ENCODE results near the gene EFNB2.

Gene EFNB2

DNA sequence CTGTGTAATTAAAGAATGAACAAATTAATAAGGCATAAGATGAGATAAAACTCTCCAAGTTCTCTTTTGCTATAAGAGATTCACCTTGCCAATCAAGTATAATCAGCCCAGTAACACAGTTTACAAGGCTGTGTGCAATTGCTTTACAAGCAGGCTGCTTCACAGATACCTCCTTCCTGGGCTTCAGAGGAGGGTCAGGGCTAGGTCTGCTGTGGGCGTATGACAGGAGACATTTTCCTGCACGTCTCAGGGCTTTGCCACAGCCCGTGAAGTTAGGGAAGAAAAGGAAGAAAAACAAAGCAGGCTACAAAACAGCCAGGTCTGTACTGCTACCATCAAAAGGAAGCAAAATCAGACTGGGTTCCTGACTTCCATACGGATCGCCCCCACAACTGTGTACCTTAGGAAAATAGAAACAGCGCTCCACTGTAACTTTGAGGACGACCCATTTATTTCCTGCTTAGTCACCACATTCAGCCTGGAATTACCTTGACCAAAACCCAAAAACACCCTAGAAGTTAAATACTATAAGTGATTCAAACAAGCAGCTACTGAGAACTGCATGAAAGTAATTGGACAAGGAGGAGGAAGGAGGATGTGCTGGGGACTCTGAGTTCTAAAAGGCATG is 12.4 kb downstream of the EFNB2 start:
- no peak overlapping the region for H3K4me3 ChIP-seq (ENCODE audit: low read length)
- DNase-seq (ENCODE audit: low read depth) = no peak
- TF ChIP-seq, protein P1, sequence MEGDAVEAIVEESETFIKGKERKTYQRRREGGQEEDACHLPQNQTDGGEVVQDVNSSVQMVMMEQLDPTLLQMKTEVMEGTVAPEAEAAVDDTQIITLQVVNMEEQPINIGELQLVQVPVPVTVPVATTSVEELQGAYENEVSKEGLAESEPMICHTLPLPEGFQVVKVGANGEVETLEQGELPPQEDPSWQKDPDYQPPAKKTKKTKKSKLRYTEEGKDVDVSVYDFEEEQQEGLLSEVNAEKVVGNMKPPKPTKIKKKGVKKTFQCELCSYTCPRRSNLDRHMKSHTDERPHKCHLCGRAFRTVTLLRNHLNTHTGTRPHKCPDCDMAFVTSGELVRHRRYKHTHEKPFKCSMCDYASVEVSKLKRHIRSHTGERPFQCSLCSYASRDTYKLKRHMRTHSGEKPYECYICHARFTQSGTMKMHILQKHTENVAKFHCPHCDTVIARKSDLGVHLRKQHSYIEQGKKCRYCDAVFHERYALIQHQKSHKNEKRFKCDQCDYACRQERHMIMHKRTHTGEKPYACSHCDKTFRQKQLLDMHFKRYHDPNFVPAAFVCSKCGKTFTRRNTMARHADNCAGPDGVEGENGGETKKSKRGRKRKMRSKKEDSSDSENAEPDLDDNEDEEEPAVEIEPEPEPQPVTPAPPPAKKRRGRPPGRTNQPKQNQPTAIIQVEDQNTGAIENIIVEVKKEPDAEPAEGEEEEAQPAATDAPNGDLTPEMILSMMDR (conservative IDR thresholded peaks at IDR 0.05; ENCODE audit: low read length) = no peak

DNA sequence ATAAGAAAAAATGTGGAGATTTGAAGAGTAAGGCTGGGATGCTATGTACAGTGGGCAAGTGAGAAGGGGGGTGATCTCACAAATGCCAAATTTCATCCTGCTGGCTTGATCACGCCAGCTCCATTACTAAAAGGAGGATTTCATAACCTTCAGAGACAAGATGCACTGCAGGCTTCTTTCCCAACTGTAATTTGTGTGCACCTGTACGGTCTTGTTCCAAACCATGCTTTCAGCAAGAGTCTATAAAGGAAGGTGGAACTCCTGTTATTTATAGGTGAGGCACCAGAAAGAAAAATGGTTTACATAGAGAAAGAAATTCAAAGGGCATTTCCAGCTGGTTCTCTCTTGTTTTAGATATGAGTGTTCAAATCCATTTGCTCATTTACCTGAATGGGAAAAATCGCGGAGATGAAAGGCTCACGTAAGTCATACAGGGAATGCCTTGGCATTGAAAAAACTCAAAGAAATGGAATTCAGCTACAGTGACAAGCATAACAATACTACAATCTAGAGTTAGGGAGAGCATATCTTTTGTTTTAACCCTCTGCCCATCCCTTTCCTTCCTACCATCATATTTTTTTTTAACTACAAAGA is 13.3 kb downstream of the EFNB2 start:
- TF ChIP-seq, protein P1 (conservative IDR thresholded peaks at IDR 0.05; ENCODE audit: low read length) = no peak
- H3K4me3 ChIP-seq (ENCODE audit: low read length) = no peak overlapping the region
- DNase-seq (ENCODE audit: low read depth) = no peak

DNA sequence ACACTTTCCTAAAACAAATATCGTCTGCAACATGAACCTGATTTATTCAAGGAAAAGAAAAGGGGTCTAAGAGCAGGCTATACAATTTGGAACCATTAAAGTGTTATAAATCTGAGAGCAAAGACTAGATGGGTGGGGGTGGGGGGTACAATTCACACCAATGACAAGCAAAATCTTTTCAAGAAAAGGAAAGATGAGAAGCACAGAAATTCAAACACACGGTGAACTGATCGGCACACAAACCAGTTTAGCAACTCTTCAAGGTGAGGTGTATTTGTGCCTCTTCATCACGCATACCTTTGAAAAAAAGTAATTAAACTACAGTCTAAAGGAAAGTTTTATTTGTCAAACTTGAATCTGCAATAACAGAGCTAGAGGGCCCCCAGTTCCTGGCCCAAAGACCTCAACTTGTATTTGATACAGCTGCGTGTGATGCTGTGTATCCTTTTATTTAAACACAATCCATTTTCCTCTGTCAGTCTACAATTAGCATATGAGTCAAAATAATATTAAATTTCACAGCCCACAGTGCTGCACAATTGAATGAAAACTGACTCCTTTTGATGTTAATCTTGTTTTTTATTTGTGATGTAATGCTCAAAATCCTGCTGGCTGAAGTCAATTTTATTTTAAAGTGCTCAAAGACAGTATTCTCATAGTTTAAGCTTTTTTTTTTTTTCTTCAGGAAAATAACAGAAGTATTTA is 14.2 kb downstream of the EFNB2 start:
- no peak for DNase-seq (ENCODE audit: low read depth)
- TF ChIP-seq, protein P1 (conservative IDR thresholded peaks at IDR 0.05; ENCODE audit: low read length) = no peak

DNA sequence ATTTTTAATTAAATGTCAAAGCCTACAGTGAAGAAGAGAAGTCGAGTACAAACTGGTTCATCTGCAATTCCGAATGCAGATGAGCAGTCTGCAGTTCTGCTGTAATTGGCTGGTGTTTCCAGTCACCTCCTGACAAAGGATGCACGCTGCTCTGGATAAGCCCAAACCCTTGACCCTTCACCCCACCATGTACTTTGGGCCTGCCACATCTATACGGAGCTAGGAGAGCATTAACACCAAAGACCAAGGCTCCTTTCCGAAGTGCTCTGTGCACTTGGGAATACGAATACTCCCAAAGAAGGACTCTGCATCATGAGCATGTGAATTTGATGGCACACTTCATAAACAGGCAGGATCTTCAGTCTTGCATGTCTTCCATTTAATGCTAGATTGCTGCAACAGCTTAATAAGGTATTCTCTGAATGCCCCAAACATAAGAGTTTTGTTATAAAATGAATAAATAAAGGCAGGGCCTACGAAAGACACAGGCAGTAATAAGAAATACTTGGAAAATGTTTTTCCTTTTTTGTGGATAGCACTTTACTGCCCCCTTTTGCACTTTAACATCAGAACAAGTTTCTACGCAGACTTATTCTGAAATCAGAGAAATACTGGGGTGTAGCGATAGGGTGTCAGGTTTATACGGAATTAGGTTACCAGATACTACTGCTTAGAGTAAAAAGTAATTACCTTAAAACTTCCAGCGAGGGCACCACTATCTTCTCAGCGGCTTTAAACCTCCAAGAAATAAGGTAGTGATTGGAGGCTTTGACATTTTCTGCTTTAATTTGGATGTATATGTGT is 15.0 kb downstream of the EFNB2 start:
- DNase-seq (ENCODE audit: low read depth) = peak; percentile 45
- no peak overlapping the region for H3K4me3 ChIP-seq (ENCODE audit: low read length)
- TF ChIP-seq, protein P1 (conservative IDR thresholded peaks at IDR 0.05; ENCODE audit: low read length) = peak; percentile 63

More for the DNA sequence above, 14.2 kb downstream of the EFNB2 start:
- H3K4me3 ChIP-seq (ENCODE audit: low read length) = no peak overlapping the region

DNA sequence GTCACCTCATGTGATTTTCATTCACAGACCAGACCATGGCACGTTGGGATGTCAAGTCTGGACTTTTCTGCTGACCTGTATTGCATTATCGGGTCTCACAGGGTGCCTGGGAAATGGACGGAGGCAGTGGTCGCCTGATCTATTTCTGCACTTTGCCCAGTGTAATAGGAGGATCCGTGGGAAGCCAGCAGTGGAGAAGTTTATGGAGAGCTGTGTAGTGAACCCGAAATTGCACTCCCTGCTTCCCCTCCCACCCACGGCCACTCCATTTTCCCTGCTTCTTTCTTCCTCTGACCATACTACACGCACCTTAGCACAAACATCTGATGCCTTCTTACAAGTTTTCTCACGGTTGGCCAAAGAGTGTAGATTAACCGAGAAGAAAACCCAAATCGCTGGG is 16.9 kb downstream of the EFNB2 start:
- no peak for DNase-seq (ENCODE audit: low read depth)
- TF ChIP-seq, protein P1 (conservative IDR thresholded peaks at IDR 0.05; ENCODE audit: low read length) = no peak
- no peak overlapping the region for H3K4me3 ChIP-seq (ENCODE audit: low read length)

DNA sequence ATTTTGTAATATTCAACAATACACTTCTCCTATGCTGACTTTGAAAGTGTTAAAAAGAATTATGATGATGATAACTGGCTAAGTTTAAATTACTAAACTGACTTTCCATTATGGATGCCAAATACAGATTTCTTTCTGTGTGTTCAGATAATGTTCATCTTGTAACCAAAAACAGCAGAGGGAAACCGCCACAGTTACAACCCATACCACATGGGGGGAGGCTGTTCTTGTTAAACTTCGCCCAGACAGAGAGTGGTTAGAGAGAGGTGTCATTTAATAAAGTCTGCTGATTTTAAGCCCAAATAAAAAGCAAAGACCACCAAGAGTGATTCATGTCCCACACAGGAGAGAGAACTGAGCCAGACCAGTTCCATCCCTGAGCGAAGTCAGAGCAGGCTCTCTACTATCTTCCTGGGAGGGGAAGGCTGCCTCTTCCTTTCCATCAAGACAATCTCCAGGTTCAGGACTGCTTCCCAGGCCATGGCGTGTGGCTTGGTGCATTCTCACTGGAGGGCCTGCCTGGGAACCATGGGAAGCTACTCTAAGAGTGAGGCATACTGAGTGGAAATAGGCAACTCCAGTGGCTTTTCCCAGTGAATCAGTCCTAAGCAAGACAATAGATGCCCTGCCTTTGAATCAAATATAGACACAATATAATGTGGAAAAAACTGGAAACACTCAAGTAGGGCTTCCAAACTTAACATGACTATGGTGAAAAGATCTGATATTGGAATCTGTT is 18.2 kb downstream of the EFNB2 start:
- TF ChIP-seq, protein P1 (conservative IDR thresholded peaks at IDR 0.05; ENCODE audit: low read length) = no peak
- no peak overlapping the region for H3K4me3 ChIP-seq (ENCODE audit: low read length)
- DNase-seq (ENCODE audit: low read depth) = no peak
